Astrocyte (in vitro differentiated cells and primary cell): ENCODE measurements around the gene MARCKS. TPM values are rescaled to one million over a fixed set of nuclear protein-coding genes. Genes with fewer than 3 reads are reported as not detected.

Experiments
- DNase-seq: peaks from one replicate; pipeline ENCODE4 v3.0.0-alpha.2; 2010; ENCODE audit warnings: low read depth
- FAIRE-seq: peaks from 2 replicates; lab custom pipeline; 2011; peaks lifted over from hg19 to GRCh38; lab: Jason Lieb, UNC
- H2AFZ ChIP-seq: 2 replicates; pipeline ENCODE4 v1.6.0; 2012; ENCODE audit warnings: low read depth, low read length, inconsistent platforms
- H3K27ac ChIP-seq: 2 replicates; pipeline ENCODE4 v1.5.1; 2011; ENCODE audit warnings: low read depth, low read length, inconsistent platforms
- H3K27me3 ChIP-seq: 2 replicates; pipeline ENCODE4 v1.6.0; 2011; ENCODE audit warnings: low read length, inconsistent platforms; ENCODE audit not compliant: insufficient read depth
- H3K36me3 ChIP-seq: 2 replicates; pipeline ENCODE4 v1.5.1; 2011; ENCODE audit warnings: low read length, inconsistent platforms; ENCODE audit not compliant: insufficient read depth
- H3K4me1 ChIP-seq: 2 replicates; pipeline ENCODE4 v1.5.1; 2011; ENCODE audit warnings: low read length, inconsistent platforms; ENCODE audit not compliant: insufficient read depth
- H3K4me2 ChIP-seq: 2 replicates; pipeline ENCODE4 v1.6.0; 2012; ENCODE audit warnings: low read length, inconsistent platforms
- H3K4me3 ChIP-seq: 2 replicates; pipeline ENCODE4 v1.5.1; 2011; ENCODE audit warnings: low read depth, mild to moderate bottlenecking, low read length, inconsistent platforms; ENCODE audit not compliant: insufficient read depth
- H3K79me2 ChIP-seq: 2 replicates; pipeline ENCODE4 v1.6.0; 2012; ENCODE audit warnings: mild to moderate bottlenecking, low read length, inconsistent platforms; ENCODE audit not compliant: insufficient read depth
- H3K9ac ChIP-seq: 2 replicates; pipeline ENCODE4 v1.6.0; 2012; ENCODE audit warnings: mild to moderate bottlenecking, low read length, inconsistent platforms
- H3K9me3 ChIP-seq: 2 replicates; pipeline ENCODE4 v1.5.1; 2012; ENCODE audit warnings: low read depth, mild to moderate bottlenecking, low read length, inconsistent platforms; ENCODE audit not compliant: insufficient read depth
- H4K20me1 ChIP-seq: 2 replicates; pipeline ENCODE4 v1.6.0; 2012; ENCODE audit warnings: low read length, inconsistent platforms; ENCODE audit not compliant: insufficient read depth
- H3K27ac Mint-ChIP-seq: one replicate; pipeline ENCODE4 v1.8.0; 2021; ENCODE audit warnings: mild to moderate bottlenecking, mixed read lengths; ENCODE audit not compliant: unreplicated experiment
- H3K27me3 Mint-ChIP-seq: one replicate; pipeline ENCODE4 v1.8.0; 2021; ENCODE audit warnings: low read depth, mixed read lengths; ENCODE audit not compliant: unreplicated experiment
- H3K36me3 Mint-ChIP-seq: one replicate; pipeline ENCODE4 v1.8.0; 2021; ENCODE audit warnings: low read depth, mixed read lengths; ENCODE audit not compliant: unreplicated experiment
- H3K4me1 Mint-ChIP-seq: one replicate; pipeline ENCODE4 v1.8.0; 2021; ENCODE audit warnings: low read depth, mixed read lengths; ENCODE audit not compliant: unreplicated experiment
- H3K4me3 Mint-ChIP-seq: one replicate; pipeline ENCODE4 v1.8.0; 2021; ENCODE audit warnings: mild to moderate bottlenecking, moderate library complexity, mixed read lengths; ENCODE audit not compliant: unreplicated experiment
- H3K9me3 Mint-ChIP-seq: one replicate; pipeline ENCODE4 v1.8.0; 2021; ENCODE audit warnings: mild to moderate bottlenecking, mixed read lengths; ENCODE audit not compliant: unreplicated experiment
- CTCF ChIP-seq: IDR thresholded peaks from 2 replicates; pipeline ENCODE4 v1.5.1; 2011; ENCODE audit warnings: low read depth, mild to moderate bottlenecking, inconsistent platforms, low read length, moderate library complexity; ENCODE audit not compliant: insufficient read depth
- EZH2 ChIP-seq: IDR thresholded peaks from 2 replicates; pipeline ENCODE4 v1.6.1; 2012; ENCODE audit warnings: mild to moderate bottlenecking, low read length, inconsistent platforms; ENCODE audit not compliant: insufficient read depth
- total RNA-seq: library from RNA; stranded (reverse); gene quantifications from 2 replicates; pipeline ENCODE4 v1.2.1, GENCODE V29; 2021

The MARCKS gene
- total RNA-seq, 1 donor from 2014 or later, result 261 TPM

GRCh38 chr6:113843500-113844073, 13.6 kb upstream of the MARCKS start:
- Mint-ChIP-seq H3K9me3 (no peaks in the 10 kb centered on the region), H3K36me3 (no peaks in the 10 kb centered on the region), H3K4me3 (no peak overlapping the region), H3K27ac (no peak overlapping the region), H3K4me1 (peaks cover 30% of the 10 kb centered on the region), H3K27me3 (no peaks in the 10 kb centered on the region)
- Histone ChIP-seq H3K4me2 (no peak overlapping the region), H3K27me3 (no peaks in the 10 kb centered on the region), H3K9ac (no peak overlapping the region), H3K27ac (no peak overlapping the region), H3K9me3 (no peaks in the 10 kb centered on the region), H4K20me1 (no peaks in the 10 kb centered on the region), H3K4me1 (no peaks in the 10 kb centered on the region), H3K79me2 (no peaks in the 10 kb centered on the region), H3K36me3 (no peaks in the 10 kb centered on the region), H3K4me3 (no peak overlapping the region), H2AFZ (no peak overlapping the region)
- no peak for TF ChIP-seq EZH2
- TF ChIP-seq CTCF, result no peak
- DNase-seq (no peak), FAIRE-seq (no peak)

GRCh38 chr6:113846577-113846976, 10.6 kb upstream of the MARCKS start:
- Mint-ChIP-seq H3K4me1 (peaks cover 30% of the 10 kb centered on the region), H3K9me3 (no peaks in the 10 kb centered on the region), H3K27ac (peak overlapping the region; percentile 81), H3K36me3 (no peaks in the 10 kb centered on the region), H3K4me3 (no peak overlapping the region), H3K27me3 (no peaks in the 10 kb centered on the region)
- Histone ChIP-seq H3K79me2 (no peaks in the 10 kb centered on the region), H3K9ac (no peak overlapping the region), H3K4me3 (no peak overlapping the region), H3K9me3 (no peaks in the 10 kb centered on the region), H3K27ac (no peak overlapping the region), H3K4me1 (no peaks in the 10 kb centered on the region), H3K36me3 (no peaks in the 10 kb centered on the region), H4K20me1 (no peaks in the 10 kb centered on the region), H3K4me2 (no peak overlapping the region), H2AFZ (no peak overlapping the region), H3K27me3 (no peaks in the 10 kb centered on the region)
- TF ChIP-seq CTCF (no peak), EZH2 (no peak)
- no peak for DNase-seq
- FAIRE-seq, result no peak

- H3K27ac ChIP-seq, result no peak overlapping the region
- H3K36me3 ChIP-seq, result no peaks in the 10 kb centered on the region
- H3K79me2 ChIP-seq, result no peaks in the 10 kb centered on the region
- no peak overlapping the region for H3K4me2 ChIP-seq
- Mint-ChIP-seq H3K4me3 (no peak overlapping the region), H3K36me3 (no peaks in the 10 kb centered on the region), H3K27ac (peak overlapping the region; percentile 81), H3K4me1 (peaks cover 26% of the 10 kb centered on the region), H3K27me3 (no peaks in the 10 kb centered on the region), H3K9me3 (no peaks in the 10 kb centered on the region)
- DNase-seq (peak; percentile 76), FAIRE-seq (no peak)
- TF ChIP-seq CTCF (no peak), EZH2 (no peak)
- no peak overlapping the region for H3K4me3 ChIP-seq
- no peak overlapping the region for H2AFZ ChIP-seq
- H3K27me3 ChIP-seq, result no peaks in the 10 kb centered on the region
- no peaks in the 10 kb centered on the region for H3K9me3 ChIP-seq
- no peak overlapping the region for H3K9ac ChIP-seq
- H3K4me1 ChIP-seq, result no peaks in the 10 kb centered on the region
- no peaks in the 10 kb centered on the region for H4K20me1 ChIP-seq
Measured at GRCh38 chr6:113847447-113847846, 9.7 kb upstream of the MARCKS start.
